ENCODE data around the gene EFTUD2.

DNA sequence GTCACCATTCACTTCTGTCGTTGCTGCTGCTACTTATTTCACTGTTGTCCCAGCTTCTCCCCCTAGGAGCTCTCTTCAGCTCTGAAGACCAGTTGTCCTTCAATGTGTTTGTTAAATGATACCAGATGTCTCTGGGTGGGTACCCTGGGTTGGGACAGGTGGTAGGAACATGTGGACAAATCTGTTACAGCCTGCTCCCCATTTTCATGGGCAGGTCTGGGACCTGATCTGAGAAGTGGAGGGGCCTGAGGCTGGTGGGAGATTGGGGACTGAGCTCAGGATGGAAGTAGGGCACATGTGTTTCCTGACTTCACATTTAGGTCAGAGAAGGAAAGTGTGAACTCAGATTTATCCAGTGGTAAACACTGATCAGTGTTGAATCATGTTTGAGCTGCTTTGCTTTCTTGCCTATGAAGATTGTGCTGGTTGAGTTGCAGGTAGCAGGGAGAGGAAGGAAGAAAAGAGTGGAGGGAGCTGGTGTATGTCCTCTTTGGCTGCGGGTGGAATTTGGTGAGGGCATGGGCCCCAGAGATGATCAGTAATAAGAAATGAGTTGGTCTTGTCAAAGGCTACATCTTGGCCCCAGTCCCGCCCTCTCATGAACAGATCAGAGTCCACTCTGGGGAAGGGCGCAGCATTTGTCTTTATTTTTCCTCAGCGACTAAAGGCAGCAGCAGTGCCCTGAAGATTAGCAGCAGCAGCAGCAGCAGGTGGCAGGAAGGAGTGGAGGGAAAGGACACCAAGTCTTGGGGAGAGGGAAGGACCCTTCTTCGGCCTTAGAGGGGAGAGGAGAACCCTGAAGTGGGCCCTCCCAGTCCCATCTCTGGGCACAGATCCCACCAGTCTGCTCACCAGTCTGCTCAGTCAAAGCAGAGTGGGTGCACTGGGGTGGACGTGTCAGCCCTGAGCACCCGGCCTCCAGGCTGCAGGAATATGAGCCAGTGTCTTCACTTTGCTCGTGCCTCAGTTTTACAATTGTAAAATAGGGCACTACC lies 6.1 kb upstream of the EFTUD2 start:
- TF ChIP-seq, protein P1, sequence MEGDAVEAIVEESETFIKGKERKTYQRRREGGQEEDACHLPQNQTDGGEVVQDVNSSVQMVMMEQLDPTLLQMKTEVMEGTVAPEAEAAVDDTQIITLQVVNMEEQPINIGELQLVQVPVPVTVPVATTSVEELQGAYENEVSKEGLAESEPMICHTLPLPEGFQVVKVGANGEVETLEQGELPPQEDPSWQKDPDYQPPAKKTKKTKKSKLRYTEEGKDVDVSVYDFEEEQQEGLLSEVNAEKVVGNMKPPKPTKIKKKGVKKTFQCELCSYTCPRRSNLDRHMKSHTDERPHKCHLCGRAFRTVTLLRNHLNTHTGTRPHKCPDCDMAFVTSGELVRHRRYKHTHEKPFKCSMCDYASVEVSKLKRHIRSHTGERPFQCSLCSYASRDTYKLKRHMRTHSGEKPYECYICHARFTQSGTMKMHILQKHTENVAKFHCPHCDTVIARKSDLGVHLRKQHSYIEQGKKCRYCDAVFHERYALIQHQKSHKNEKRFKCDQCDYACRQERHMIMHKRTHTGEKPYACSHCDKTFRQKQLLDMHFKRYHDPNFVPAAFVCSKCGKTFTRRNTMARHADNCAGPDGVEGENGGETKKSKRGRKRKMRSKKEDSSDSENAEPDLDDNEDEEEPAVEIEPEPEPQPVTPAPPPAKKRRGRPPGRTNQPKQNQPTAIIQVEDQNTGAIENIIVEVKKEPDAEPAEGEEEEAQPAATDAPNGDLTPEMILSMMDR (IDR thresholded peaks at IDR 0.05): no peak
- TF ChIP-seq ZFX (IDR thresholded peaks at IDR 0.05; ENCODE audit: borderline replicate concordance): no peak

All from 22Rv1 (cell line).